ENCODE data around the gene ACSS3. TPM values are rescaled to one million over a fixed set of nuclear protein-coding genes. Genes with fewer than 3 reads are reported as not detected.
A peak's percentile ranks its signal among the peaks of the same experiment; 100 is the strongest.
"Not testable (repeated sequence)": the region's sequence is repeated elsewhere in the genome, so short reads cannot be mapped to it uniquely, and the experiment has no call there.

The ACSS3 gene, protein sequence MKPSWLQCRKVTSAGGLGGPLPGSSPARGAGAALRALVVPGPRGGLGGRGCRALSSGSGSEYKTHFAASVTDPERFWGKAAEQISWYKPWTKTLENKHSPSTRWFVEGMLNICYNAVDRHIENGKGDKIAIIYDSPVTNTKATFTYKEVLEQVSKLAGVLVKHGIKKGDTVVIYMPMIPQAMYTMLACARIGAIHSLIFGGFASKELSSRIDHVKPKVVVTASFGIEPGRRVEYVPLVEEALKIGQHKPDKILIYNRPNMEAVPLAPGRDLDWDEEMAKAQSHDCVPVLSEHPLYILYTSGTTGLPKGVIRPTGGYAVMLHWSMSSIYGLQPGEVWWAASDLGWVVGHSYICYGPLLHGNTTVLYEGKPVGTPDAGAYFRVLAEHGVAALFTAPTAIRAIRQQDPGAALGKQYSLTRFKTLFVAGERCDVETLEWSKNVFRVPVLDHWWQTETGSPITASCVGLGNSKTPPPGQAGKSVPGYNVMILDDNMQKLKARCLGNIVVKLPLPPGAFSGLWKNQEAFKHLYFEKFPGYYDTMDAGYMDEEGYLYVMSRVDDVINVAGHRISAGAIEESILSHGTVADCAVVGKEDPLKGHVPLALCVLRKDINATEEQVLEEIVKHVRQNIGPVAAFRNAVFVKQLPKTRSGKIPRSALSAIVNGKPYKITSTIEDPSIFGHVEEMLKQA
- polyA plus RNA-seq (ENCODE audit: insufficient read length in 4 of 4), result 10 to 100 TPM; 19.1 to 21.6 (median 20.4) TPM

DNA sequence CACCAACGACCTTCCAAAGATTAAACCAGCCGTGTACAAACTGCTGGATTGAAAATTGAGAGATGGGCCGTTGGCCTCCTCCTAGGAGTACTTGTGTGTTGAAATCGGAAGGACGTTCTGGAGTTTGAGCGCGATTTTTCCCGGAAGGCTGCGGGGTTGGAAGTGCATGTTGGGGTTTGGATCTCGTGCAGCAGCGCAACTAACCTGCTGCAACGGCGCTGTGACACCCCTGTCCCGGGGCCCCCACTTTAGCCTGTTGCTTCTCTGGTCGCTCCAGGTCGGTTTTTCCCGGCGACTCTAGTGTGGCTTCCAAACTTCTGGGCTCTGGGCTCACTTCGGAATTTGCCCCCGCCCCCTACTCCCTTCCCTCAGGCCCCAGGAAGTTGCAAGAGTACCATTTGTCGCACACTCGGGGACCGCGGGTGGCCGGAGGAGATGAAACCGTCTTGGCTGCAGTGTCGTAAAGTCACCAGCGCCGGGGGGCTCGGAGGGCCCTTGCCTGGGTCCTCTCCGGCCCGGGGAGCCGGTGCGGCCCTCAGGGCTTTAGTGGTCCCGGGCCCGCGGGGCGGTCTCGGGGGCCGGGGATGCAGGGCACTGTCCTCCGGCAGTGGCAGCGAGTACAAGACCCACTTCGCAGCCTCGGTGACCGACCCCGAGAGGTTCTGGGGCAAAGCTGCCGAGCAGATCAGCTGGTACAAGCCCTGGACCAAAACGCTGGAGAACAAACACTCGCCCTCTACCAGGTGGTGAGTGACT lies at the start of gene ACSS3:
TSS of gene ACSS3 (plus strand) at position 394 of the 756 bp plus-strand sequence. CDS start at position 436, 42 bp downstream.
- DNase-seq (ENCODE audit: low read depth in 4 of 4, low spot score in 2 of 4), result peak in 2 of 4 donors; percentile 52 to 56

DNA sequence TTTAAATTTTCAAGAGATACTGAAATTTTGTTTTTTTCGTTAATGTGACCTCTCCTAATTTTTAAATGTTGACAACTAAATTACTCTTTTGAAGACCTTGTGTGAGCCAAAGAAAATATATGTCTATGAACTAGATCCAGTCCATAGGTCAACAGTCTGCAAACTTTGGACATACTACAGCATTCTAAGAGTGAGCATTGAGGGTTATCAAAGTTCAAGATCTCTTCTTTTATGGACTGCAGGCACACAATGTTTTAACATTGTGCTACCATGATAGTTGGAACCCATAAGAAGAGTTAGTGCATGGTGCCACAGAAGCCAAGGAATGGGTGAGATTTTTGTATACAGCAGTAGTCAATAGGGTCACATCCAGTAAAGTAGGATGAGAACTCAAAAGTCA lies 43.0 kb upstream of the ACSS3 start:
- DNase-seq (ENCODE audit: low read depth in 4 of 4, low spot score in 2 of 4), result no peak

DNA sequence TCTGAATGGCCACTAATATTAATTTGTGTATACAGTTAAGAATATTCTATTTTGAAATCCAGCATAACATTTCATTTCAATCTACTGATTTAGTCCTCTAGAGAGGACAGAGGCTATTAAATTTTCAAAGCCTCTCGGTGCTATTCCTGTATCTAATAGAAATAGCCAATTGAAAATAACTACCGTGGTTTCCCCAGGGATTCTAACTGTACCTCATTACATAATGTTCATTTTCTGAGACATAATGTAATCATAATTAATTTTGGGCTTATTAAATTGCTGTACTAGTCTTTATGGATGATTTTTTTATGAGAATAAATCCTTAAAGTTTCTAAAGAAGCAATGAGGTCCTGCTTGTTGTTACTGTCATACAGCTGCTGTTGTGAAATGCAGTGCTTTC lies 38.6 kb upstream of the ACSS3 start:
- DNase-seq (ENCODE audit: low read depth in 4 of 4, low spot score in 2 of 4), result no peak

DNA sequence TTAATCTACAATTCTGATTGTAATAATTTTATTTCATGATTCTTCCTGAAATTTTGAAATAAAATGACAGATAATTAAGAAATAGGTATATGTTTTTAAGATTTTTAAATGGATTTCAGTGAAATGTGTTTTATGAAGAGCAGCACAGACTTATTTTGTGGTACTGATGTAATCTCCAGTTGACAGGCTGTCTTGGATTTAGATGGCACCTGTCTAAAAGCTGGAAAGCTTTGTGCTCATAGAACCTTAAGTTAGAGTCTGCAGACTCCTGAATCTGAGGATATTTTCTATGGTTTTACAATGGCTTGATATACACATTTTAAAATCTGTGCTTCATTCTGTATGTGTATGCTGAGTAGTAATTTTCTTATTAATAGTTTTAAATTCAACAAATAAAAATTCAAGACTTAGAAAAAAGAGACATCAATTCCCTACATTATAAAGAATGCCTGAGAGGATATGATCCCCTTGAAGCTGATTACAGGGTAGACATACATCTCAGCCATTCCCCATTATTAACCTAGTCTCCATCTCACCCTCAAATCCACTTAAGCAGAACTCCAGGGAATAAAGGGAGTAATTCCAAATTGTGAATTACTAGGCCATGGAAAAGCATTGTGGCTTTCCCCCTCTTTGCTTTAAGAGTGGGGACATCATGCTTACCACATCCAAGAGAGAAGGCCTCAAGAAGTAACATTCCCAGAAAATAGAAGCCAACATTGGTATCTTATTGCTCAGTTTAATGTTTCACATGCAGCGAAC lies 33.7 kb upstream of the ACSS3 start:
- no peak for DNase-seq (ENCODE audit: low read depth in 4 of 4, low spot score in 2 of 4)

DNA sequence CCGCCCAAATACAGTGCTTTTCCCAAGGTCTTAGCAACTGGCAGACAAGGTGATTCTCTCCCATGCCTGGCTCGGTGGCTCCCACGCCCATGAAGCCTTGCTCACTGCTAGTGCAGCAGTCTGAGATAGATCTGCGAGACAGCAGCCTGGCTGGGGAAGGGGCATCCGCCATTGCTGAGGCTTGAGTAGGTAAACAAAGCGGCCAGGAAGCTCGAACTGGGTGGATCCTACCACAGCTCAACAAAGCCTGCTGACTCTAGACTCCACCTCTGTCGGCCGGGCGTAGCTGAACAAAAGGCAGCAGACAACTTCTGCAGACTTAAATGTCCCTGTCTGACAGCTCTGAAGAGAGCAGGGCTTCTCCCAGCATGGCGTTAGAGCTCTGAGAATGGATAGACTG lies 12.9 kb upstream of the ACSS3 start:
- DNase-seq (ENCODE audit: low read depth in 4 of 4, low spot score in 2 of 4), result not testable (repeated sequence)

DNA sequence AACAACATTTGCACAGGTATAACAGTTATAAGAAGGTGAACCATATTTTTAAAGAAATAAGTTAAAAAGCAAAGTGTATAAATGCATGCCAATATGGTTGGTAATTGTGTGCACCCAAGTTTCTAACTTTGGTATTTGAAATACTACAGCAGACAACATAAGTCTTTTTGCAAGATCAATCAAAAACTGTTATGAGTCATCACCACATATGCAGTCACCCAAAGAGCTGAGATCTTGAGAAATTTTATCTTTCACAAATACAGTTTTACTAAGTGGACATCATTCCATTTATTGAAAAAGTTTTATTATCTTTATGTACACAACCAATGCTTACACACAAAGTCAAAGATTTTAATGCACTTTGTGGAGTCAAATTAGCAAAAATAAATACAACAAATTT lies 7.0 kb upstream of the ACSS3 start:
- no peak for DNase-seq (ENCODE audit: low read depth in 4 of 4, low spot score in 2 of 4)

DNA sequence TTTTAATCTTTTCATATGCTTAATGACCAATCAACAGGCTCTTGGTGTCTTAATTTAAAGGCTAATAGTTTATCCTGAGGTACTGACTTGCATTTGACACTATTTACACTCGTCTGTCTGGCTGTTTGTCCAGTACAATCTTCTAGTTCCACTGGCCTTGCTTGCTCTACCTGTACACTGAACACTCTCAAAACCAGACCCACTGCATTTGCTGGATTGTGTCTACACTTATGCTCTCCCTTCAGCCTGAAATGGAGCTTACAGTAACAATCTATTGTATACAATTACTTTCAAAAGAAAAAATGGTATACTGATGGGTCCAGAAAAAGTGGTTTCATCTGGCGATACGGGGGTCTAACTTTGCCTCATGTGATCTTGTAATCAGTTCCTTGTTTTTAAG lies 2.3 kb upstream of the ACSS3 start:
- DNase-seq (ENCODE audit: low read depth in 4 of 4, low spot score in 2 of 4), result no peak

DNA sequence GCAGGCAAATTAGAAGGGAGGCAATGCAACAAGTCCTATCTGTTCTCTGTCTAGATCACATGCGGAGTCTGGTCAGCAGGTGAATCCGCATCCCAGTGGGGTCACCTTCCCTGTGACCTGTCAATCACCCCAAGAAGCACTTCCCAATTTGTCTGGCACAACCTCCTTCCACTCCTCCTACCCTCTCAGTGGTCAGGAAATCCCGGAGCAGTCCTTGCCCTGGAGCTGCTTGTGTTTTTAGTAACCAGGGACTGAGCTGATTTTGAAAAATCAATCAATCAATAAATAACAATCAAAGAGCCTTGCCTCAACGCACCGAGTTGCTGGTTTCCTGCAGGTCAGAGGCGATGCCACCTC lies 572 bp upstream of the ACSS3 start:
- peak in 1 of 4 donors; percentile 43 for DNase-seq (ENCODE audit: low read depth in 4 of 4, low spot score in 2 of 4)

DNA sequence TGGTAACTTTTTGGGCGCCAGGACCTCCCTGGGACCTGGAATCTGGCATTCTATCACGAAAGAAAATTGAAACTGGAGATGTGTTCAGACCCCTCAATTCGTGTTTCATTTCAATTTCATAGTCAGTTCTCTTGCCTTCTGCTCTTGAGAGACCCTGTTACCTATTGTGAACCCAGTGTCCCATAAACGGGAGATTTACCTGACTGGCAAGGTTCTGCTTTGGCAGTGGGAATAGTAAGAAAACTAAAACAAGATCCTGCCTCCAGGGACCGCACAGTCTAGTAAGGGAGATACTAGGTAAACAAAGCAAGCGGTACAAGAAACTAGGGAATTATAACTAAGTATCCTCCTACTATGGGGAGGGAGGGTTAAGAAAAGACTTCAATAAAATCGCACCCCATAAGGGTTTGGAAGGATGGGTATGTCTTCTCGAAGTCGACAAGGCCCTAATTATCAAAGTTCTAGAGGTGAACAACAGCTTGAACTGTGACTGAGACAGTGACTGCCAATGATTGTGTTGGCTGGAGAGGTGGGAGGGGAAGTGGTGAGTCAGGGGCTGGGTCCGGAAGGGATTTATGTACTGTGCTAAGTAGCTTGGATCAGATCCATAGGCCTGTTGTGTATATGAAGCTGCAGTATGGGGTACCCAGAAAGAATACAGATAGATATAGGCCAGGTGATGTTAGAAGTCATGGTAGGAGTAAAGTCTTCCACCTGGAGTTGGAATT lies 754 bp downstream of the ACSS3 start:
- DNase-seq (ENCODE audit: low read depth in 4 of 4, low spot score in 2 of 4), result peak in 2 of 4 donors; percentile 29 to 45

DNA sequence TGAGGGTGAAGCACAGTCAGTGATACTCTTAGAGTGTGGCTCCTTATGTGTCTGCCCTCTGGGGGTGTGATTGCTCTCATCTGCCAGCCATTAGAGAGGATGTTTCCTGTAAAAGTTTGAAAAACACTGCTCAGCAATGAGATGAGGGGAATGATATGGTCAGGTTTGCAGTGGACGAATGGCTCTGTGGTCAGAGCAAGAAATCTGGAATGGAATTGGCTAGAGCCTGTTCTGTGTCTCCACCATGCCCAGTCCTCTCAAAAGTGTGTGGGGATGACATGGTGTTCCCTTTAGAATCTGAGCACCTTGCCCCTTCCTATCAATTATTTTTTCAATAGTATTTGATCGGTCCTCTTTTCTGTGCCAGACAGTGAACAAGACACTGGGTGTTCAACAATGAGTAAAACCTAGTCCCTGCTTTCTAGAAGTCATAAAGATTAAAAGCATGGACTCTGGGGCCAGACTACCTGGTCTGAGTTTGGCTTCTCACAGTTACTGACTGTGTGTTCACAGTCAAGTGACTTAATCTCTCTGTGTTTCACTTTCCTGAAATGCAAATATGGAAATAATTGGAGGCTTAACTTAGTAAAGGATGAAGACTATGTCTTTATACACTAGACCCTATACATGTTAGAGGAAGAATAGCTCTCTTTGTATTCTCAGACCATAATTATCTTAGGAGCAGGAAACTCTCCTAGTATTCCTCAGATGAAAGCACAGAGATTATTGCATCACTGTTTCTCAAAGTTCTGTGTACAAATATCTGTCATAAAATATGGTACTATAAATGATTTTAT lies 1.6 kb downstream of the ACSS3 start:
- no peak for DNase-seq (ENCODE audit: low read depth in 4 of 4, low spot score in 2 of 4)

DNA sequence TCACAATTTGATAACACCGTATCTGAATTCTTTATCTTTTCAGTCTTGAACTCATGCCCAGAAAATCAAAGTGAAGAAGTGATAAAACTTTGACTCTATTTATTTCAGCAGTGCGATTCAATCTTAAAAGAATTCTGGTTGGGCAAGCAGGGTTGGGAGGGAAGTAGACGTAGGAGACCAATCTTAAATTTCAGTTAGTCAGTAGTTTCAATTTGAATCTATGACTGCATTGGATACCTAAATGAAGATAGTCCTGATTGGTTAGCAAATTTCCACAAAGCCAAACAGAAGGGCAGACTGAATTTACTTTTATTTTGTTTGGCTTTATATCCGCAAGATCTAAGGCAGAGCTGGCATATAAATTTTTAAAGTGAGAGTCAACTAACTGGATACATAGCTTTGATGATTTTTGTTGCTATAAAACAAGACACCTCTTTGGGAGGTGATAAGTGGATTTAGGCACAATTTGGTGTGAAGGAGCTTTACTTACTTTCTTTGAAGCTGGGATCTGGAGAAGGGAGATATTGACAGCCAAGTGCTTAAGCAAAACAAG lies 2.6 kb downstream of the ACSS3 start:
- DNase-seq (ENCODE audit: low read depth in 4 of 4, low spot score in 2 of 4), result no peak

DNA sequence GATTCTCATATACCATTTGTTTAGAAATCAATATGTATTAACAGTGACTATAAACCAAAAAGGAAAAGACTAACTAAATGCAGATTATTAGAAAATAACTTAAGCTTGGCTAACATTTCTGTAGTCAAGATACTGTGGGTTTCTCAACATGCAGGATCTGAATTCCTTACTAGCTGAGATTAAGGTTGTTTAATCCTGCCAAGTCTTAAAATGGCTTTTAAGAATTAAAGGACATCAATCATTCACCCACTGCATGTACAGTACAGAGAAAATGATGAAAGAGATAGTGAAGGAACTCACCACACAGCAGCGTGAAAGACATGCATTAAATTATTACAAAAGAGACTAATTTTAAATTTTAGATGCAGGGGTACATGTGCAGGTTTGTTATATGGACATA lies 3.8 kb downstream of the ACSS3 start:
- no peak for DNase-seq (ENCODE audit: low read depth in 4 of 4, low spot score in 2 of 4)

DNA sequence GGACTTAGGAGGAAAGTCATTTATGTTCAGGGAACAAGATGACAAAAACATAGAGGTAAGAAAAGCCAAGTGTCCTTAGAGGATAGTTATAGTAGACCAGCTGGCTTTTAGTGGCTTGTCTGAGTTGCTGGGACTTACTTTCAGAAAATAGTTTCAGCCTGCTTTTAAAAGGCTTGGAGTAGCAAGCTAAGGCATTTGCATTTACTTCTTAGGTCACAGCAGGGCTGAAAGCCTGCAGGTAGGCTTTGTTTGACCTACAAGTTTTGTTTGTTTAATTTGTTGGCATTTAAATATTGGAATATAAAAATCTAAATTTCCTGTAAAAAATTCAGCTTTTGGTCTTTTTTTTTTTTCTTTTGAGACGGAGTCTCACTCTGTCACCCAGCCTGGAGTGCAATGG lies 5.1 kb downstream of the ACSS3 start:
- DNase-seq (ENCODE audit: low read depth in 4 of 4, low spot score in 2 of 4), result no peak

DNA sequence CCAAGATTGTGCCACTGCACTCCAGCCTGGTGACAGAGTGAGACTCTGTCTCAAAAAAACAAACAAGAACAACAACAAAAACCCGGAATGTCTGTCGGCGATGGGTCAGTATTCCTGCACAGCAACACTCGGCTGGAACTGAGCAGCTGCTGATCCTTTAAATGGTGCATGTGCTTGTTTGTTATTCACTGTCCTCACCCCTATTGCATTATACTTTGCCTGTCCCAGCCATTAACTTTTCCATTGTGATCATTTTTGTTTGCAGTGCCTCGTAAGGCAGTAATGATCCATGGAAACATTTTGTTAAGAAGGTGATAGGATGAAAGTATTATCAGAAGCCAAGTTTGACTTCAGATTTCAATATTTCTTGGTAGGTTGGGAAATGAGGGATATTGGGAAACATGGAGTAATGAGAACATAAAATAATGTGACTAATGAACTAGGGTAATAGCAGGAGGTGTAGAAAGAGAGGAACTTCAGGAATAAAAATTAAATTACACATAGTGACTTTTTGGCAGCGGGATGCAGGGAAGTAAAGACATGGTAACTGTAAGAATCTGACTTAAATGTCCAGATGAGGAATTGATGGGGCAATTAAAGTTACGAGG lies 6.1 kb downstream of the ACSS3 start:
- no peak for DNase-seq (ENCODE audit: low read depth in 4 of 4, low spot score in 2 of 4)

DNA sequence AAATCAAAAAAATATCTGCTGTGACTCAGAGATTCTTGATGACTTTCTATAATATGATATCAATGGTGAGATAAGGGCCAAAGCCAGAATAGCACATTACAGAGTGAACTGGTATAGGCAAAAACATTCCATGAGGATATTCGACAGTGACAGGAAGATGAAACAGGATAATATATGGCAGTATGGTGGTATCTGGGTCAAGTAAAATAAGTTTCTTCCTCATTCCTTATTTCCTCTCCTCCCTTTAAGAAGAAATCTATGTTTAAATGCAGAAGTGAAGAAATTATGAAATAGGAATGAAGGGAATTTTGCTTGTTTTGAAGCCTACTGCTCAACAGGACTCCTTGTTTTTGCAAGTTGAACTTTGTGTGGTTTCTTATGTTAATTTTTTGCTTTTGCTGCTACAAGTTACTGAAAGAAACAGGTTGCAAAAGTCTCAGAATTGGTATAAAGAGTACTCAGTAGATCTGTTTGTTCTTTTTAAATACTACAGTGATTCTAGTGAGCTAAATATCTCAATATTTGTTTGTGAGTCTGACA lies 7.0 kb downstream of the ACSS3 start:
- no peak for DNase-seq (ENCODE audit: low read depth in 4 of 4, low spot score in 2 of 4)

DNA sequence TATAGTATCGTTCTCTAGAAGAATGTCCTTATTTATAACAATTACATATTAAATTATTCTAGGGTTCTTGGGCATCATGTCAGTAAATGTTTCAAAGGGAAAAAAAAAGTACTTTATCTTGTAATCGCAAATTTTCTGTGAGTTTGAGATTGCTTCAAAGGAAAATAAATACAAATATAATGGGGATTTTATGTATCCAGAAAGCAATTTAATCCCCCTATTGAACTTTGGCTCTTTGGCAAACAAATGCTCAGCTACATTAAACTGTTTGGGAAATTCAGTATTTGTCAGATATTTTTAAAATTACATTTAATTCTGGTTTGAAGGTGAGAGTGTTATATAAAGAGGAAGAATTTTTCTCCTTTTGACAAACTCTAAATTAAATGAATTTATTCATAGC lies 8.0 kb downstream of the ACSS3 start:
- no peak for DNase-seq (ENCODE audit: low read depth in 4 of 4, low spot score in 2 of 4)

DNA sequence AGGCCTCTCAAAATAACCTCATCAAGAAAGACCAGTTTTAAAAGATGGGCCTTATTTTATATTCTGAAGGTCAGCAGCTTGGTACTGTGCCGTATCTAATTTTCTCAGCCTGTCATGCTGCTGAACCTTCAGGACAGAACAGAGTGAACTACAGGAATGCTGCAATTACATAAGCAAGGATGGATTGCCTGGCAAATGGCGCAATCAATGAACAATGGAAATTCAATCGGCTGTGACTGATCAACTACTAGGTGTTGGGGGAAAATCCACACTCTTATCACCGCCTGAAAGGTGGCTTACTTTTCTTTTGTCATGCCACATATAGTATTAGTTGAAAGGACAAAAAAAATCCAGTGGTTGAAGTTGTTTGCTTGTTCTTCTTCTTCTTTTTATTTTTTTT lies 8.5 kb downstream of the ACSS3 start:
- DNase-seq (ENCODE audit: low read depth in 4 of 4, low spot score in 2 of 4), result no peak

DNA sequence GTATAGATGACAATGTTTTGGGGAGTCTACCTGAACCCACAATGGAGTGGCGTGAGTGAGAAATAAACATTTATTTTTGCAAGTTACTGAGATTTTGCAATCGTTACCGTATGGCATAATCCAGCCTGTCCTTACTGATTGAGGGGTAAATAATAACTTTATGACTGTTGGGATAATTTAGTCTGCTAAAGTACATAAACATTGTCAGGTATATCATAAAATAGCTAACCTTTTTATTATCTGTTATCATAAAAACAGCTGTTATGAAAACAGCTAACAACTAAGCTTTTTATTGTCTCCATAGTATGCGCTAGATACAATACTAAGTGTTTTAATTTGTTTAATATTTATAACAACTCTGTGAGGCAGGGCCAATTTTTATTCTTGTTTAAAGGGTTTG lies 10.3 kb downstream of the ACSS3 start:
- DNase-seq (ENCODE audit: low read depth in 4 of 4, low spot score in 2 of 4), result no peak
